Naive thymus-derived CD8-positive, alpha-beta T cell (primary cell): ENCODE measurements around the gene IFIT1B. TPM values are rescaled to one million over a fixed set of nuclear protein-coding genes. Genes with fewer than 3 reads are reported as not detected.
"Not testable (repeated sequence)": the region's sequence is repeated elsewhere in the genome, so short reads cannot be mapped to it uniquely, and the experiment has no call there.

Experiments used
- ATAC-seq, 2 donors: fragments of 150-1000 bp; cut with Tn5 transposase in 1 of 2; sonication (Bioruptor Pico), chemical (Tn5 transposase) in 1 of 2; 1 replicate in 1 of 2; 2 replicates in 1 of 2; pipeline ENCODE4 v1.10.0; 2021; ENCODE audit warnings: mild to moderate bottlenecking in 2 of 2, moderate library complexity in 2 of 2
- POLR2A ChIA-PET: fragments of 350-600 bp; sonication (Branson Sonifier 250); formaldehyde crosslinking; loops from one replicate; lab custom pipeline; 2021; ENCODE audit warnings: antibody characterized with exemption; lab: Charles Lee
- DNase-seq, 10 donors: peaks; one replicate each; pipeline versions ENCODE4 v3.0.0 to v3.0.0-alpha.2; 2020 to 2022
- H3K27ac Mint-ChIP-seq, 10 donors: one replicate each; pipeline ENCODE4 v1.8.0; 2020 to 2022; ENCODE audit warnings: mild to moderate bottlenecking in 10 of 10, mixed read lengths in 10 of 10, moderate library complexity in 4 of 10, inconsistent platforms in 1 of 10
- H3K27me3 Mint-ChIP-seq, 5 donors: one replicate each; pipeline ENCODE4 v1.8.0; 2021 to 2022; ENCODE audit warnings: mixed read lengths in 5 of 5
- H3K36me3 Mint-ChIP-seq, 3 donors: one replicate each; pipeline ENCODE4 v1.8.0; 2020 to 2022; ENCODE audit warnings: mixed read lengths in 3 of 3, mild to moderate bottlenecking in 2 of 3, inconsistent platforms in 1 of 3
- H3K4me1 Mint-ChIP-seq, 4 donors: one replicate each; pipeline ENCODE4 v1.8.0; 2021 to 2022; ENCODE audit warnings: mixed read lengths in 4 of 4
- H3K4me3 Mint-ChIP-seq, 10 donors: one replicate each; pipeline ENCODE4 v1.8.0; 2020 to 2022; ENCODE audit warnings: mild to moderate bottlenecking in 10 of 10, mixed read lengths in 10 of 10, moderate library complexity in 6 of 10, inconsistent platforms in 1 of 10
- H3K9me3 Mint-ChIP-seq, 9 donors: one replicate each; pipeline ENCODE4 v1.8.0; 2020 to 2022; ENCODE audit warnings: mixed read lengths in 9 of 9, mild to moderate bottlenecking in 3 of 9, inconsistent platforms in 1 of 9, moderate library complexity in 1 of 9
- polyA plus RNA-seq, 3 donors: library from polyadenylated mRNA; unstranded; fragments of 300-500 nt; fragmentation: Illumina TruSeq; gene quantifications; one replicate each; pipeline ENCODE4 v1.2.3, GENCODE V29; 2021
- total RNA-seq, 8 experiments: library from RNA in 2 of 8; stranded (reverse) in 2 of 8; gene quantifications; one replicate each; pipeline ENCODE4 v1.2.3 and lab custom pipeline; 2021 to 2026

Gene IFIT1B, protein sequence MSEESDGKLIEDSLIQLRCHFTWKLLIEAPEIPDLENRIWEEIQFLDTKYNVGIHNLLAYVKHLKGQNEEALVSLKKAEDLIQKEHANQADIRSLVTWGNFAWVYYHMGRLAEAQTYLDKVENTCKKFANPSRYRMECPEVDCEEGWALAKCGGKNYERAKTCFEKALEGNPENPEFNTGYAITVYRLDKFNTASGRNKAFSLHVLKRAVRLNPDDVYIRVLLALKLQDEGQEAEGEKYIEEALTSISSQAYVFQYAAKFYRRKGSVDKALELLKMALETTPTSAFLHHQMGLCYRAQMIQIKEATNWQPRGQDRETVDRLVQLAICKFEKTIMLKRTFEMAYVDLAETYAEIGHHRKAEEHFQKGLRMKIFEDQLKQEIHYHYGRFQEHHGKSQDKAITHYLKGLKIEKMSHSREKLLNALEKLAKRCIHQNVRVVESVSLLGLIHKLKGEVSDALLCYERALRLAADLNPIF
- total RNA-seq (not detected), polyA plus RNA-seq (not detected), total RNA-seq (lab: John Stamatoyannopoulos, UW) (0 reads per million in 6 experiments)

DNA sequence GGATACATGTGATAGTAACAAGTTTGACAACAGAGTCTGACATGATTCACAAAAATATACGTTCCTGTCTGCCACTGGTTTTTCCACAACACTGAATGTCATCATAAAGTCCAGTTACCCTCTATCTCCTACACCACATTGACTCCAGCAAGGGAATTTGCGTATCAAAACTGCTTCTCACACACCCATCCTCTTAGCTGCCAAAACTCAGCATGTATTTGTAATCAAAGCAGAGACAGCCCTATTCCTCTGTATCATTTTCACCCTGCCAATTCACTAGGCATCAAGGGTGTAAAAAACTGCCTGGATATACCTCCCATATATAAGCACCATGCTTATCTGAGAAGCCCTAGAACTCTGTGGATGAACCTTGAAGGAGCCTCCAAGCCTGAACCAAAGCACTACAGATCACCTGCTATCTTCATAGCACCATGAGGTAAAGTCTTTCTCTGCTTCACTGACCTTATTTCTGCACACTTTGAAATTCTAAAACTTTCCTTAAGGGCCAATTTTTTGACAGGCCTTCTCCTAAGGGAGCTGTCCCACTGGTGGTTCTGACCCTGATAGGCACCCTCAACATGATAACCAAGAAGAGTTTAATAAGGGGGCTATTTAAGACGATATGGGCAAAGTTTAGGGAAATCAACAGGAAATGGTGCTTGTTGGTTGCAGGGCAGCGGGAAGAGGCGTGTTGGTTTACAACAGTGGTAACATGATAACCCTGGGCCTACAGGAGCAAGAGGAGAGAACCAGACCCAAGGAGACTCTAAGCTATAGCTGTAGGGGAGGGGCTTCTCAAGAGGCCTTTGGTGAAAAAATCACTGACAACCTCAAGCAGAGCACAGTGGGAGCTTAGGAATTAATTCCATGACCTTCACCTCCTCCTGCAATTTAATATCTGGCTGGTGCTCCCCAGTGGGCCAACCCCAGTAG, at the start of gene IFIT1B:
TSS of gene IFIT1B (plus strand) at position 352 of the 933 bp plus-strand sequence. CDS start at position 432, 80 bp downstream.
- Mint-ChIP-seq H3K27me3 (peaks cover 0 to 5% (median 3%) of the 10 kb centered on the region in 5 donors), H3K4me3 (no peak within 1 kb of the TSS), H3K4me1 (peaks cover 0 to 5% (median 0%) of the 10 kb centered on the region in 4 donors), H3K36me3 (no peaks in the 10 kb centered on the region), H3K27ac (peak within 1 kb of the TSS in 1 of 10 donors; percentile 9), H3K9me3 (no peaks in the 10 kb centered on the region)
- DNase-seq (no peak), ATAC-seq (no peak)
- POLR2A ChIA-PET = no interaction called here

DNA sequence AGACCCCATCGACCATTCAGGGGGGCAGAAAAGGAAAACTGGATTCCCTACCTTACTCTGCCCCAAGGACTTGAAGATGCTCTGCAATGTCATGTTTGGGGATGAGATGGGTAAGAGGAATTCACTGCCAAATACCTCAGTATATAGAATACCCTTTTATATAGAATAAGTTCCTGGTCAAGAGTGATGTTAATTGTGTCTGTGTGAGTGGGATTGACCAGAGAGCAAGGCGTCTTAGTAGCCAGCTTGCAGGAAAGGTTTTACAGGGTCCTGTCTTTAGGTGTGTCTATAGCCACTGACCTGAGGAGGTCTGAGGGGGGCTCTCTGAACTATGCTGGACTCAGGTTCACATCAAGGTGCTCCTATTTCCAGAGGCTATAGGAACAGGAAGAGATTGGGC, 48.7 kb upstream of the IFIT1B start:
- H3K9me3 Mint-ChIP-seq = no peaks in the 10 kb centered on the region
- H3K4me3 Mint-ChIP-seq = peak overlapping the region in 2 of 10 donors; percentile 95 to 99
- DNase-seq (no peak), ATAC-seq (no peak)
- no peaks in the 10 kb centered on the region for H3K36me3 Mint-ChIP-seq
- peaks cover 0 to 3% (median 2%) of the 10 kb centered on the region in 5 donors for H3K27me3 Mint-ChIP-seq
- peak overlapping the region in 1 of 10 donors; percentile 85 for H3K27ac Mint-ChIP-seq
- POLR2A ChIA-PET = no interaction called here
- H3K4me1 Mint-ChIP-seq = peaks cover 21 to 75% (median 55%) of the 10 kb centered on the region in 4 donors

DNA sequence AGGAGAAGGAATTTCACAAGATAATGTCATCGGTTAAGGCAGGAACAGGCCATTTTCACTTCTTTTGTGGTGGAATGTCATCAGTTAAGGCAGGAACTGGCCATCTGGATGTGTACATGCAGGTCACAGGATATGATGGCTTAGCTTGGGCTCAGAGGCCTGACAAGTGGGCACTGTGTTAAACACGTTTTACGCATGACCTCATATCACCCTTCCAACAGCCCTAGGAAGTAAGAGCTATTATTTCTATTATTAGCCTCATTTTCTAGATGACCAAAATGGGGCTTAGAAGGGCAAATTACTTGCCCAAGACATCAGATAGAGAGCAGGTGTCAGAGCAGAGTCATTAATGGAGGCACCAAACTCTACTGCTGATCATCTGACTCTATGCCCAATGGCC, 47.8 kb upstream of the IFIT1B start:
- H3K27ac Mint-ChIP-seq = peak overlapping the region in 2 of 10 donors; percentile 34 to 89
- POLR2A ChIA-PET = not testable (repeated sequence)

DNA sequence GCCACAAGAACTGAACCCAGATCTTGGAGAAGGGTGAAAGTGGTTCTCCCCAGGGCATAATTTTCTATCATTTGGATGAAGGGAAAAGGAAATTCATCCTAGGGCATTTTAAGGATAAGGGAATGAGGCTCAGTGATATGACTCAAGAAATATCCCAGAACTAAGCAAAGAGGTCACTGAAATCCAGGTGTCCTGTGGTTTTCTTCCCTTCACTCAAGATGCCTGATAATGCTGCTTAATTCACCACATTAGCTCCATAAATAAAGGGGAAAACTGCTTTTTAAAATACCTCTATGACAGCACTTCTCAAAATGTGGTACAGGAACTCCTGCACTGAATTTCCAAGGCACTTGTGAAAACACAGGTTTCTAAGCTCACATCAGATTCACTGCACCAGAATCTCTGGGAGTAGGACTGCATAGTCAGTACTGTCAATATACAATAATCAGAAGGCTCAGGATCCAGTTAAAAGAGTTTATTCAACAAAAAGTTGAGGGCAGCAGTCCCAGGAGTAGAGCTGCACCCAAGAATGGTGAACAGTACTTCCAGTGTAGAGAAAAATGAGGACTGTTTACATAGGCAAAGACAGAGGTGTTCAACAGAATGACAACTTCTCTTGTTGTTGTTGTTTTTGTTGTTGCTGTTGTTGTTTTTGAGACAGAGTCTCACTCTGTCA, 47.2 kb upstream of the IFIT1B start:
- Mint-ChIP-seq H3K4me3 (peak overlapping the region in 5 of 10 donors; percentile 8 to 99 (median 80)), H3K9me3 (no peaks in the 10 kb centered on the region), H3K27ac (peak overlapping the region in 2 of 10 donors; percentile 89 to 98), H3K36me3 (no peaks in the 10 kb centered on the region), H3K4me1 (peaks cover 28 to 87% (median 66%) of the 10 kb centered on the region in 4 donors), H3K27me3 (peaks cover 0 to 7% (median 0%) of the 10 kb centered on the region in 5 donors)
- ATAC-seq (no peak), DNase-seq (no peak)
- POLR2A ChIA-PET = no interaction called here

More for the DNA sequence above, 47.8 kb upstream of the IFIT1B start:
- not testable (repeated sequence) for H3K27me3 Mint-ChIP-seq, ATAC-seq, H3K36me3 Mint-ChIP-seq, DNase-seq, H3K9me3 Mint-ChIP-seq
- Mint-ChIP-seq H3K4me1 (peaks cover 24 to 80% (median 59%) of the 10 kb centered on the region in 4 donors), H3K4me3 (peak overlapping the region in 3 of 10 donors; percentile 8 to 99 (median 95))

DNA sequence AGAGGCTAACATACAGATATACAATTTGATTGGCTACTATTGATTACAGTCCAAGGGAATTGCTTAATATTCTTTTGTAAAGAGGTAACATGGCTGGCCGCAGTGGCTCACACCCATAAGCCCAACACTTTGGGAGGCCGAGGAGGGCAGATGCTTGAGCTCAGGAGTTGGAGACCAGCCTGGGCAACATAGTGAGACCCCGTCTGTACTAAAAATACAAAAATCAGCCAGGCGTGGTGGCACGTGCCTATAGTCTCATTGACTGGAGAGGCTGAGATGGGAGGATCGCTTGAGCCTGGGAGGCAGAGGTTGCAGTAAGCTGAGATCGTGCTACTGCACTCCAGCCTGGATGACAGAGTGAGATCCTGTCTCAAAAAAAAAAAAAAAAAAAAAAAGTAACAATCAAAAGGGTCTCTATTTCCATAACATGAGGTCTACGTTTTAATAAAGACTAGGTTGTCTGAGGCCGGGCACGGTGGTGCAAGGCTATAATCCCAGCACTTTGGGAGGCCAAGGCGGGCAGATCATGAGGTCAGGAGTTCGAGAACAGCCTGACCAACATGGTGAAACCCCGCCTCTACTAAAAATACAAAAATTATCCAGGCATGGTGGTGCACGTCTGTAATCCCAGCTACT, 46.3 kb upstream of the IFIT1B start:
- not testable (repeated sequence) for H3K9me3 Mint-ChIP-seq, DNase-seq, H3K36me3 Mint-ChIP-seq, ATAC-seq
- Mint-ChIP-seq H3K4me3 (peak overlapping the region; percentile 74 to 99 (median 80)), H3K27me3 (peaks cover 0 to 11% (median 3%) of the 10 kb centered on the region in 5 donors), H3K27ac (peak overlapping the region; percentile 54 to 98 (median 92)), H3K4me1 (peaks cover 29 to 93% (median 69%) of the 10 kb centered on the region in 4 donors)
- POLR2A ChIA-PET = interaction anchor here (0.7 to 0.9 kb wide), 2 partner anchors 10 to 25 kb away, joined by 3 to 5 read pairs; no protein-coding TSS in a partner anchor

DNA sequence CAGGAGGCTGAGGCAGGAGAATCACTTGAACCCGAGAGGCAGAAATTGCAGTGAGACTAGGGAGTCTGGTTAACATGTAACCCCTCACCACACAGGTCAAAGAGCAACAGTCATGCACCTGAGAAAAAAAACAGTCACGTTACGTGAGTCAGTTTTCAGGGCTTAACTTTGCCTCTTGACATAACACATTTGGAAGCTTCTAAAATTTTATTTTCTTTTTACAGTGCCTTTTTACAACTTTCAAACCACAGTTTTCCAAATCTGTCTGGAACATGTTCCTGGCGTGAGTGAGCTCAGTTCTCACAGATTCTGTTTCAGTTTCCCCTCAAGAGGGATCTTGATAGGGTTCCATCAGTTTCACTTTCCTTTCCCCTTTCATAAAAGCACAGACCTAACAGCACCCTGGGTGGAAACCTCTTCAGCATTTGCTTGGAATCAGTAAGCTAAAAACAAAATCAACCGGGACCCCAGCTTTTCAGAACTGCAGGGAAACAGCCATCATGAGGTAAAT, 45.7 kb upstream of the IFIT1B start:
- Mint-ChIP-seq H3K27ac (peak overlapping the region; percentile 54 to 98 (median 92)), H3K4me3 (peak overlapping the region; percentile 74 to 99 (median 80)), H3K4me1 (peaks cover 27 to 94% (median 67%) of the 10 kb centered on the region in 4 donors), H3K36me3 (peaks cover 0 to 3% (median 0%) of the 10 kb centered on the region in 3 donors), H3K9me3 (no peaks in the 10 kb centered on the region), H3K27me3 (peaks cover 0 to 16% (median 3%) of the 10 kb centered on the region in 5 donors)
- DNase-seq (peak in 5 of 10 donors; percentile 16 to 59 (median 54)), ATAC-seq (peak; percentile 24 to 40)
- POLR2A ChIA-PET = interaction anchor here (0.7 to 0.9 kb wide), 2 partner anchors 9 to 26 kb away, joined by 3 to 5 read pairs; no protein-coding TSS in a partner anchor

DNA sequence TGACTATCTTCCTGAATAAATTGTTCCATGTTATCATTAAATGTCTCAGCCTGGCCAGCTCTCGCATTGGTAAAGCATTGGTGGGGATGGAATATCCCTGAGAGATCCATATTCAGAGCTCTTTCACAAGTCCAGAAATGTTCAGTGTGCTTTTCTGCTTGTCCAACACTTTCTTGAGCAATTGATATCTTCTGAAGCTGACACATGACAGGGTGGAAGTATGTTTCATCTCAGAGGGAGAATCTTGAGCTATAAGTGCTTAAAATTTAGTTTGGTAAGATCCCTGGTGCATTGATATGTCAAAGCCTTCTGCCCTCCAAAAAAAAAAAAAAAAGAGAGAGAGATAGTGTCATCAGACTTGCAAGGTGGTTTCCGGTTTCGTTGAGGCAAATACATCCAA, 42.6 kb upstream of the IFIT1B start:
- ATAC-seq = no peak
- POLR2A ChIA-PET = interaction anchor here (0.6 kb wide), 1 partner anchor 12 kb away, joined by 3 read pairs; no protein-coding TSS in a partner anchor
- Mint-ChIP-seq H3K27ac (peak overlapping the region in 9 of 10 donors; percentile 15 to 93 (median 77)), H3K4me3 (peak overlapping the region in 1 of 10 donors; percentile 40), H3K27me3 (peaks cover 2 to 36% (median 11%) of the 10 kb centered on the region in 5 donors), H3K36me3 (peaks cover 14 to 32% (median 15%) of the 10 kb centered on the region in 3 donors), H3K4me1 (peaks cover 19 to 74% (median 49%) of the 10 kb centered on the region in 4 donors), H3K9me3 (no peaks in the 10 kb centered on the region)
- DNase-seq = no peak

DNA sequence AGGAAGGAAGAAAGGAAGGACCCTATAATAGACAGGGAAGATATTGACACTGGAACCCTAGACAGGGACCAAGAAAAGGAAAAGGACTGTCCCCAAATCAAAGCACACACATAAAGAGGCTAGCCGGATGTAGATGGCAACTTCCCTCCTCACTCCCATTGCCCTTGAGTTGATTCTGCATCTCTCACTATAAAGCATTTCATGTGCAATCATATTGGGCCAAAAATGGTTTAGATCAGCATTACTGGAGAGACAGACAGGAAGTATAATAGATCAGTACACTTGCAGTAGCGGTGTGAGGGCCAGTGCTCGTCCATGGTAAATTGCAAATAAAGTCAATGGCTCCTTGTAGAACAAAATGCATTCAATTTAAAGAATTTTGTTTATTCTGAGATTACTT, 41.6 kb upstream of the IFIT1B start:
- peak overlapping the region in 1 of 10 donors; percentile 14 for H3K4me3 Mint-ChIP-seq
- peaks cover 2 to 41% (median 11%) of the 10 kb centered on the region in 5 donors for H3K27me3 Mint-ChIP-seq
- H3K9me3 Mint-ChIP-seq = no peaks in the 10 kb centered on the region
- H3K4me1 Mint-ChIP-seq = peaks cover 19 to 68% (median 45%) of the 10 kb centered on the region in 4 donors
- peaks cover 14 to 36% (median 15%) of the 10 kb centered on the region in 3 donors for H3K36me3 Mint-ChIP-seq
- DNase-seq = no peak
- H3K27ac Mint-ChIP-seq = peak overlapping the region in 3 of 10 donors; percentile 9 to 93 (median 76)
- ATAC-seq = no peak
- POLR2A ChIA-PET = no interaction called here

DNA sequence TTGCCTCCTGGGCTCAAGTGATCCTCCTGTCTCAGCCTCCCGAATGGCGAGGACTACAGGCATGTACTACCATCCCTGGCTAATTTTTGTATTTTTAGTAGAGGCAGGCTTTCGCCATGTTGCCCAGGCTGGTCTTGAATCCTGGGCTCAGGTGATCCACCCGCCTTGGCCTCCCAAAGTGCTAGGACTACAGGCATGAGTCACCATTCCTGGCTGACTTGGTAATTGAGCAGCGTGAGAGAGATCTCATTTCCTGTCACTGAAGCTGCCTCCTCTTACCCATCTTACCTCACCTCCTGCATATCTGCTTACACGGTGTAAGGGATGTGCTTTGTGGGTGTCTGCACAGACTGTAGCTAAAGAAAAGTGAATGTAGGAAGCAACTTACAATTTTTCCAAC, 40.4 kb upstream of the IFIT1B start:
- peak overlapping the region in 2 of 10 donors; percentile 13 to 27 for H3K27ac Mint-ChIP-seq
- POLR2A ChIA-PET = interaction anchor here (0.6 kb wide), 1 partner anchor 42 kb away, joined by 3 read pairs; no protein-coding TSS in a partner anchor
- ATAC-seq (no peak), DNase-seq (peak in 1 of 10 donors; percentile 9)
- peak overlapping the region in 1 of 10 donors; percentile 31 for H3K4me3 Mint-ChIP-seq
- H3K9me3 Mint-ChIP-seq = no peaks in the 10 kb centered on the region
- peaks cover 16 to 55% (median 34%) of the 10 kb centered on the region in 4 donors for H3K4me1 Mint-ChIP-seq
- H3K27me3 Mint-ChIP-seq = peaks cover 2 to 43% (median 11%) of the 10 kb centered on the region in 5 donors
- H3K36me3 Mint-ChIP-seq = peaks cover 14 to 36% (median 15%) of the 10 kb centered on the region in 3 donors

DNA sequence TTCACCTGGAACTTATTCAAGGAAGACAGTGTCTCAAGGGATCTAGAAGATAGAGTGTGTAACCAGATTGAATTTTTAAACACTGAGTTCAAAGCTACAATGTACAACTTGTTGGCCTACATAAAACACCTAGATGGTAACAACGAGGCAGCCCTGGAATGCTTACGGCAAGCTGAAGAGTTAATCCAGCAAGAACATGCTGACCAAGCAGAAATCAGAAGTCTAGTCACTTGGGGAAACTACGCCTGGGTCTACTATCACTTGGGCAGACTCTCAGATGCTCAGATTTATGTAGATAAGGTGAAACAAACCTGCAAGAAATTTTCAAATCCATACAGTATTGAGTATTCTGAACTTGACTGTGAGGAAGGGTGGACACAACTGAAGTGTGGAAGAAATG, 39.1 kb upstream of the IFIT1B start:
- Mint-ChIP-seq H3K27ac (peak overlapping the region in 1 of 10 donors; percentile 20), H3K4me3 (no peak overlapping the region), H3K27me3 (peaks cover 3 to 55% (median 11%) of the 10 kb centered on the region in 5 donors), H3K9me3 (no peaks in the 10 kb centered on the region), H3K4me1 (peaks cover 12 to 43% (median 23%) of the 10 kb centered on the region in 4 donors), H3K36me3 (peaks cover 14 to 36% (median 15%) of the 10 kb centered on the region in 3 donors)
- POLR2A ChIA-PET = no interaction called here
- DNase-seq = no peak
- no peak for ATAC-seq
